OCI-LY7 (cell line): ENCODE measurements around the gene JDP2. TPM values are rescaled to one million over a fixed set of nuclear protein-coding genes. Genes with fewer than 3 reads are reported as not detected.

Experiments used
- BruUV-seq: library from RNA; stranded (reverse); fragments of 400-500 nt; replicated peaks from 2 replicates; lab custom pipeline; 2021; lab: Mats Ljungman, UMichigan
- CTCF ChIA-PET: fragments of 300-600 bp; sonication (Branson Sonifier 250); formaldehyde crosslinking; loops from one replicate; lab custom pipeline; 2022; ENCODE audit warnings: antibody characterized with exemption; ENCODE audit not compliant: unreplicated experiment; lab: Charles Lee
- POLR2A ChIA-PET: fragments of 300-600 bp; sonication (Branson Sonifier 250); formaldehyde crosslinking; loops from one replicate; lab custom pipeline; 2022; ENCODE audit warnings: antibody characterized with exemption; lab: Charles Lee
- DNase-seq: peaks from one replicate; pipeline ENCODE4 v3.0.0-alpha.2; 2015; ENCODE audit warnings: low spot score
- H2AFZ ChIP-seq: fragments of 200-600 bp; sonication (generic), shearing (Covaris generic); 2 replicates; pipeline ENCODE4 v1.6.1; 2014; ENCODE audit warnings: mild to moderate bottlenecking, antibody characterized with exemption, low read length, moderate library complexity
- H3K27ac ChIP-seq: fragments of 200-600 bp; sonication (generic); 2 replicates; pipeline ENCODE4 v1.5.1; 2014; ENCODE audit warnings: mixed run types, low read depth, mild to moderate bottlenecking, moderate library complexity, low read length, inconsistent platforms; ENCODE audit not compliant: poor library complexity, severe bottlenecking
- H3K36me3 ChIP-seq: fragments of 200-600 bp; sonication (generic); 2 replicates; pipeline ENCODE4 v1.6.1; 2014; ENCODE audit warnings: mild to moderate bottlenecking, antibody characterized with exemption, low read length, moderate library complexity, mixed read lengths; ENCODE audit not compliant: insufficient read depth
- H3K4me1 ChIP-seq: fragments of 200-600 bp; sonication (generic); 2 replicates; pipeline ENCODE4 v1.5.1; 2014; ENCODE audit warnings: mild to moderate bottlenecking, low read length; ENCODE audit not compliant: insufficient read depth, poor library complexity, severe bottlenecking
- H3K4me2 ChIP-seq: fragments of 200-600 bp; sonication (generic); 2 replicates; pipeline ENCODE4 v1.6.1; 2014; ENCODE audit warnings: mild to moderate bottlenecking, low read length
- H3K4me3 ChIP-seq: fragments of 200-600 bp; sonication (generic); 2 replicates; pipeline ENCODE4 v1.5.1; 2014; ENCODE audit warnings: mild to moderate bottlenecking, low read depth, low read length; ENCODE audit not compliant: poor library complexity, severe bottlenecking
- H3K79me2 ChIP-seq: fragments of 200-600 bp; sonication (generic); 2 replicates; pipeline ENCODE4 v1.6.1; 2016; ENCODE audit warnings: low read depth, mild to moderate bottlenecking, low read length, moderate library complexity, mixed read lengths; ENCODE audit not compliant: insufficient read depth
- H3K9me2 ChIP-seq: fragments of 200-600 bp; sonication (generic); 2 replicates; pipeline ENCODE4 v1.6.1; 2016; ENCODE audit warnings: mild to moderate bottlenecking, low read length, mixed read lengths; ENCODE audit not compliant: insufficient read depth
- H3K9me3 ChIP-seq: fragments of 200-600 bp; sonication (generic); 2 replicates; pipeline ENCODE4 v1.6.1; 2014; ENCODE audit warnings: mild to moderate bottlenecking, mixed run types, low read length, mixed read lengths
- H4K20me1 ChIP-seq: fragments of 200-600 bp; sonication (generic); 2 replicates; pipeline ENCODE4 v1.6.1; 2014; ENCODE audit warnings: mild to moderate bottlenecking, antibody characterized with exemption, low read length, moderate library complexity, mixed read lengths; ENCODE audit not compliant: insufficient read depth
- CTCF ChIP-seq: fragments of 200-600 bp; sonication (generic); conservative IDR thresholded peaks from 2 replicates; pipeline ENCODE4 v1.5.1; 2014; ENCODE audit warnings: mild to moderate bottlenecking, antibody characterized with exemption, low read length, moderate library complexity, mixed read lengths
- EZH2phosphoT487 ChIP-seq: fragments of 200-600 bp; sonication (generic); IDR thresholded peaks from 2 replicates; pipeline ENCODE4 v1.6.1; 2018; ENCODE audit warnings: low read depth, borderline replicate concordance, mild to moderate bottlenecking, mixed run types, antibody characterized with exemption, low read length, moderate library complexity, mixed read lengths
- intact Hi-C: fragments of 100-400 bp; cut with micrococcal nuclease; formaldehyde crosslinking; loops from one replicate; pipeline ENCODE4 v1.10.0; 2022; ENCODE audit not compliant: unreplicated experiment
- total RNA-seq, 2 experiments: library from RNA; depleted of rRNA in 1 of 2; stranded (reverse); fragments of >200 nt in 1 of 2; shearing (Covaris generic) in 1 of 2; gene quantifications; 2 replicates each; pipeline ENCODE4 v1.2.3, GENCODE V29; 2014 to 2022

The JDP2 gene
- total RNA-seq, 2 experiments from 2014 or later = 45.7 to 62.7 TPM

GRCh38 chr14:75450381-75451276 is 22.8 kb downstream of the JDP2 start:
- intact Hi-C loops = no loop called here
- H2AFZ ChIP-seq = no peak overlapping the region
- H3K9me2 ChIP-seq = no peaks in the 10 kb centered on the region
- peak overlapping the region; percentile 13; the same call in 1 of the 2 replicates for H3K4me2 ChIP-seq
- no peaks in the 10 kb centered on the region for H4K20me1 ChIP-seq
- TF ChIP-seq CTCF (no peak), EZH2phosphoT487 (no peak)
- ChIA-PET POLR2A (interaction anchor here (0.6 to 1.5 kb wide), 3 partner anchors 16 to 141 kb away, joined by 3 to 4 read pairs (median 3); no protein-coding TSS in a partner anchor), CTCF (no interaction called here)
- peaks cover 96% of the 10 kb centered on the region for H3K36me3 ChIP-seq
- no peak for DNase-seq
- no peak overlapping the region for H3K4me3 ChIP-seq
- no TSS peak for BruUV-seq
- peaks cover 47% of the 10 kb centered on the region; the same call in 1 of the 2 replicates for H3K79me2 ChIP-seq
- H3K9me3 ChIP-seq = no peaks in the 10 kb centered on the region
- peak overlapping the region; percentile 10 for H3K27ac ChIP-seq
- H3K4me1 ChIP-seq = peaks cover 93% of the 10 kb centered on the region

GRCh38 chr14:75452324-75452723 is 24.5 kb downstream of the JDP2 start:
- CTCF ChIA-PET = no interaction called here
- Histone ChIP-seq H3K9me2 (no peaks in the 10 kb centered on the region), H3K36me3 (peaks cover 96% of the 10 kb centered on the region), H3K9me3 (no peaks in the 10 kb centered on the region), H3K79me2 (peaks cover 44% of the 10 kb centered on the region; the same call in 1 of the 2 replicates), H3K4me2 (no peak overlapping the region), H4K20me1 (no peaks in the 10 kb centered on the region), H3K4me3 (no peak overlapping the region), H3K27ac (peak overlapping the region; percentile 57), H3K4me1 (peaks cover 76% of the 10 kb centered on the region), H2AFZ (no peak overlapping the region)
- intact Hi-C loops = no loop called here
- DNase-seq = no peak
- POLR2A ChIA-PET = interaction anchor here (1.0 to 1.3 kb wide), 2 partner anchors 12 to 15 kb away, joined by 3 to 4 read pairs; no protein-coding TSS in a partner anchor
- BruUV-seq = no TSS peak
- TF ChIP-seq EZH2phosphoT487 (no peak), CTCF (no peak)
